ENCODE measurements around the gene MIOS. TPM values are rescaled to one million over a fixed set of nuclear protein-coding genes. Genes with fewer than 3 reads are reported as not detected.

MIOS gene
- total and polyA plus RNA-seq, 10 donors: 18.0 to 104 (median 45.3) TPM

DNA sequence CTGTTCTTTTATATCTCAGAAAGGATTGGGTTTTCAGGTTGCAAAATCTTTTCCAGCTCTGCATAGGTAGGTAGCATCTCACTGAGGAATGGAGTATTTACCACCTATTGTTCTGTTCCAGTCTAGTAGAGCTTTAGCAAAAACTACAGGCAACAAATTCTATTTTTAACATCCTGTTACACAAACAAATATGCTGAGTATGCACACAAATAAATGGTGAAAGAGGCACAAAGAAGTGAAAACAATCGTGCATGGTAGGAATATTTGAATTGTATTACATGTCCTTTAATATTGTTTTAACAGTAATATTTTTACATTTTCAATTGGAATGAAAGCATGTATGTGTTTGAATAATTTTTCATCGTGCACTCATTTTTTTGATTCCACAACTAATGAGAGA is 14.5 kb upstream of the MIOS start:
- WGBS, 5 donors: 82 to 91% (median 85%) methylated on average over 2 of the region's 2 CpGs
- Histone ChIP-seq H3K27ac (no peak overlapping the region), H3K27me3 (replicated peaks in 1 of 7) (no peaks in the 10 kb centered on the region), H3K4me3 (no peak overlapping the region), H3K9me3 (no peaks in the 10 kb centered on the region), H3K4me1 (no peaks in the 10 kb centered on the region), H3K36me3 (no peaks in the 10 kb centered on the region)
- intact Hi-C loops (cut with DNase I; ENCODE audit: low total_unique reads): no loop called here
- TF ChIP-seq, protein P1, sequence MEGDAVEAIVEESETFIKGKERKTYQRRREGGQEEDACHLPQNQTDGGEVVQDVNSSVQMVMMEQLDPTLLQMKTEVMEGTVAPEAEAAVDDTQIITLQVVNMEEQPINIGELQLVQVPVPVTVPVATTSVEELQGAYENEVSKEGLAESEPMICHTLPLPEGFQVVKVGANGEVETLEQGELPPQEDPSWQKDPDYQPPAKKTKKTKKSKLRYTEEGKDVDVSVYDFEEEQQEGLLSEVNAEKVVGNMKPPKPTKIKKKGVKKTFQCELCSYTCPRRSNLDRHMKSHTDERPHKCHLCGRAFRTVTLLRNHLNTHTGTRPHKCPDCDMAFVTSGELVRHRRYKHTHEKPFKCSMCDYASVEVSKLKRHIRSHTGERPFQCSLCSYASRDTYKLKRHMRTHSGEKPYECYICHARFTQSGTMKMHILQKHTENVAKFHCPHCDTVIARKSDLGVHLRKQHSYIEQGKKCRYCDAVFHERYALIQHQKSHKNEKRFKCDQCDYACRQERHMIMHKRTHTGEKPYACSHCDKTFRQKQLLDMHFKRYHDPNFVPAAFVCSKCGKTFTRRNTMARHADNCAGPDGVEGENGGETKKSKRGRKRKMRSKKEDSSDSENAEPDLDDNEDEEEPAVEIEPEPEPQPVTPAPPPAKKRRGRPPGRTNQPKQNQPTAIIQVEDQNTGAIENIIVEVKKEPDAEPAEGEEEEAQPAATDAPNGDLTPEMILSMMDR (IDR thresholded peaks at IDR 0.05 in 8 of 11, conservative IDR thresholded peaks at IDR 0.05 in 3 of 11): no peak
- TF ChIP-seq POLR2AphosphoS5 (IDR thresholded peaks at IDR 0.05) (no peak), POLR2A (IDR thresholded peaks at IDR 0.05) (no peak)
- DNase-seq: no peak

DNA sequence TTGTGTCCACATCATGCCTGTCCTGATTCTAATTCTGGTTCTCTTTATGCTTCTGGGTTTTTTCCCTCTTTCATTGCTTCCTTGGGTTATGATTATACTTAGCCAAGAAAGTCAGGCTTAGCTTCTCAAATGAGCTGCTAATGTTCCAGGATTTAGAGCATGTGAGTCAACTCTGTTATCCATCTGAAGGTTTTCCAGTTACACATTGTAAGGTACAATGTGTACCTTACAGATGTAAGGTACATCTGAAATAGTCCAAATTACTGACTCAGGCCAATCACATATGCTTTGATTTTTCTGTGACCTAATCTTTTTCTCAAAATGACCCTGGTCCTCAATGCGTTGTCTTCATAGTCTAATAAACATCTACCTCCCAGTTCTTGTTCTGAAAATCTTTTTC is 13.3 kb upstream of the MIOS start:
- no peak overlapping the region for H3K4me3 ChIP-seq
- H3K36me3 ChIP-seq: peaks cover 0 to 4% (median 0%) of the 10 kb centered on the region in 6 donors
- TF ChIP-seq POLR2A (IDR thresholded peaks at IDR 0.05) (no peak), POLR2AphosphoS5 (IDR thresholded peaks at IDR 0.05) (no peak)
- TF ChIP-seq, protein P1 (IDR thresholded peaks at IDR 0.05 in 8 of 11, conservative IDR thresholded peaks at IDR 0.05 in 3 of 11): no peak
- peaks cover 0 to 7% (median 2%) of the 10 kb centered on the region in 8 donors for H3K9me3 ChIP-seq
- H3K27me3 ChIP-seq (replicated peaks in 1 of 7): no peaks in the 10 kb centered on the region
- WGBS, 5 donors: 95 to 100% (median 98%) methylated on average over 1 of the region's 1 CpG
- H3K27ac ChIP-seq: no peak overlapping the region
- intact Hi-C loops (cut with DNase I; ENCODE audit: low total_unique reads): no loop called here
- no peaks in the 10 kb centered on the region for H3K4me1 ChIP-seq
- no peak for DNase-seq

DNA sequence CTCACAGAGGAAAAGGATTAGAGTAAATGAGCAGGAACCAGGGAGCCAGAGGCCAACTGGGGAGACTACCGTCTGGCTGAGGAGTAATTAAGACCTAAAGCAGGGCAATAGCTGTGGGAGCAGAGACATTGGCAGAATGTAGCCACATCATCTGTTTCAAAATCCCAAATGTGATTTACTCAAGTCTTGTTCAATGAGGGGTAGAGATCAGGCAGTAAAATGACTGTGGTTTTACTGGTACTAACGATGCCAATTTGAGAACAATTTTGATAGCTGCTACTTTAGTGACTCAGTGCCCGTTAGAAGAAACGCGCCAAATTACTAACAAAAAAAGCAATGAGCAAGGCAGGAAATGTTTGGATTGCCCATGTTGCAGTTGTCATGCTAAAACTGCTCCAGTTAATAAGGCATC is 12.7 kb upstream of the MIOS start:
- intact Hi-C loops (cut with DNase I; ENCODE audit: low total_unique reads): no loop called here
- Histone ChIP-seq H3K27ac (no peak overlapping the region), H3K4me1 (no peaks in the 10 kb centered on the region), H3K27me3 (replicated peaks in 1 of 7) (no peaks in the 10 kb centered on the region), H3K9me3 (peaks cover 0 to 13% (median 5%) of the 10 kb centered on the region in 8 donors), H3K4me3 (no peak overlapping the region), H3K36me3 (peaks cover 0 to 6% (median 0%) of the 10 kb centered on the region in 6 donors)
- TF ChIP-seq POLR2AphosphoS5 (IDR thresholded peaks at IDR 0.05): no peak
- 83 to 92% (median 88%) methylated on average over 5 of the region's 5 CpGs for WGBS, 5 donors
- DNase-seq: no peak

DNA sequence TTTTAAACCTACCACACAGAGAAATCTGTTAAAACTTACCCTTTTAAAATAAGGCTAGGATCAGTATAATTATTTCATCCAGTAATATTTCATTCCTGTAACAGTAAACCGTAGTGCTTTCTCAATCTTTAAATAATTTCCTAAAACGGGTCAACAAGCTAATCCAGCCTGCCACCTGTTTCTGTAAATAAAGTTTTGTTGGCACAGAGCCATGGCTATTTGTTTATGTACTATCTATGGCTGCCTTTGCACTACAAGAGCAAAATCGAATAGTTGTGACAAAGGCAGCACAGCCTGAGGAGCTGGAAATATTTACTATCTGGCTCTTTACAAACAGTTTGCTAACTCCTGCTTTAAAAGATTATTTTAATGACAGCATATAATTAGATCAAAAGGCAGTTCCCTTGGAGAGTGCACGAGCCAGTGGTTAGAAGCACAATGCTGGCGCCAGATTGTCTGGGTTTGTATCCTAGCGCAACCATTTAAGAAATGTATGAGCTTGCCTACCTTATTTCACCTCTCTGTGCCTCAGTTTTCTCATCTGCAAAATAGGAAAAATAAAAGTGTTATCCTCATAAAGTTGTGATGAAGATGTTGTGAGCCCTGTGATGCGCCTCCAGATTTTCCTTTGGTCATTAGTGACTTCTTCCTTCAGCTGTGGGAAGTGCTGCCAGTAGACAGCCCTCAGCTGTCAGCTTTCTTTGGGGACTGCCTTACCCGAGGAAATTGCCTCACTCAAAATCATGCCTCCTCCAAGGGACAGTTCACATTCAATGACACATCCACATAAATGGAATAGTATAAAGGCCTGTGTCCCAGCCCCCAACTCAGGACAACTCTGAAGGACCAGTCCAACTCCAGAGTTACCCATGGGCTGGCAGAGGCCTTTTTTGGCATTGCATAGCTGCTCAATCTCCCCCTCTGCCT is 11.8 kb upstream of the MIOS start:
- no peak for DNase-seq
- H3K4me3 ChIP-seq: no peak overlapping the region
- no peaks in the 10 kb centered on the region for H3K4me1 ChIP-seq
- peaks cover 0 to 6% (median 0%) of the 10 kb centered on the region in 6 donors for H3K36me3 ChIP-seq
- H3K9me3 ChIP-seq: peaks cover 0 to 21% (median 10%) of the 10 kb centered on the region in 8 donors
- TF ChIP-seq POLR2AphosphoS5 (IDR thresholded peaks at IDR 0.05): no peak
- no peak for TF ChIP-seq POLR2A (IDR thresholded peaks at IDR 0.05)
- TF ChIP-seq, protein P1 (IDR thresholded peaks at IDR 0.05 in 8 of 11, conservative IDR thresholded peaks at IDR 0.05 in 3 of 11): no peak
- 68 to 74% (median 70%) methylated on average over 8 of the region's 8 CpGs for WGBS, 5 donors
- no peaks in the 10 kb centered on the region for H3K27me3 ChIP-seq (replicated peaks in 1 of 7)
- intact Hi-C loops (cut with DNase I; ENCODE audit: low total_unique reads): no loop called here
- no peak overlapping the region for H3K27ac ChIP-seq
